ENCODE data around the gene UBA52.
"Not testable (repeated sequence)": the region's sequence is repeated elsewhere in the genome, so short reads cannot be mapped to it uniquely, and the experiment has no call there.

UBA52 gene

GRCh38 chr19:18571564-18572344, at the start of gene UBA52:
TSS of gene UBA52 (plus strand) at chr19:18571857. CDS start at chr19:18573301, 1,444 bp downstream.
- Histone ChIP-seq H3K4me3 (ENCODE audit: low read length in 2 of 2) (peak within 1 kb of the TSS; percentile 86 to 91), H3K36me3 (ENCODE audit: control insufficient read depth in 2 of 2, insufficient read depth in 2 of 2, low read length in 2 of 2) (peaks cover 47 to 48% of the 10 kb centered on the region in 2 donors), H3K4me1 (ENCODE audit: control insufficient read depth in 2 of 2, insufficient read depth in 2 of 2, low read length in 2 of 2) (peaks cover 17 to 20% of the 10 kb centered on the region in 2 donors), H3K27ac (ENCODE audit: low read depth in 2 of 2, low read length in 2 of 2) (peak within 1 kb of the TSS; percentile 90), H3K9ac (ENCODE audit: low read depth in 1 of 2, low read length in 2 of 2) (peak within 1 kb of the TSS; percentile 90 to 99), H3K27me3 (ENCODE audit: control insufficient read depth in 2 of 2, insufficient read depth in 2 of 2, low read length in 2 of 2) (no peaks in the 10 kb centered on the region), H3K9me3 (ENCODE audit: control insufficient read depth in 2 of 2, low read length in 2 of 2) (no peaks in the 10 kb centered on the region)

- Histone ChIP-seq H3K27me3 (ENCODE audit: control insufficient read depth in 2 of 2, insufficient read depth in 2 of 2, low read length in 2 of 2) (no peaks in the 10 kb centered on the region), H3K36me3 (ENCODE audit: control insufficient read depth in 2 of 2, insufficient read depth in 2 of 2, low read length in 2 of 2) (no peaks in the 10 kb centered on the region), H3K4me3 (ENCODE audit: low read length in 2 of 2) (peak overlapping the region; percentile 81 to 99), H3K9ac (ENCODE audit: low read depth in 1 of 2, low read length in 2 of 2) (peak overlapping the region in 1 of 2 donors; percentile 100), H3K27ac (ENCODE audit: low read depth in 2 of 2, low read length in 2 of 2) (peak overlapping the region; percentile 98), H3K4me1 (ENCODE audit: control insufficient read depth in 2 of 2, insufficient read depth in 2 of 2, low read length in 2 of 2) (peaks cover 10 to 11% of the 10 kb centered on the region in 2 donors), H3K9me3 (ENCODE audit: control insufficient read depth in 2 of 2, low read length in 2 of 2) (no peaks in the 10 kb centered on the region)
These were observed 49.4 kb upstream of the UBA52 start for GRCh38 chr19:18522124-18522861.

GRCh38 chr19:18522862-18523440, 48.7 kb upstream of the UBA52 start:
- peaks cover 10 to 11% of the 10 kb centered on the region in 2 donors for H3K4me1 ChIP-seq (ENCODE audit: control insufficient read depth in 2 of 2, insufficient read depth in 2 of 2, low read length in 2 of 2)
- peak overlapping the region in 1 of 2 donors; percentile 62 for H3K9ac ChIP-seq (ENCODE audit: low read depth in 1 of 2, low read length in 2 of 2)
- not testable (repeated sequence) for H3K27me3 ChIP-seq (ENCODE audit: control insufficient read depth in 2 of 2, insufficient read depth in 2 of 2, low read length in 2 of 2); H3K36me3 ChIP-seq (ENCODE audit: control insufficient read depth in 2 of 2, insufficient read depth in 2 of 2, low read length in 2 of 2); H3K9me3 ChIP-seq (ENCODE audit: control insufficient read depth in 2 of 2, low read length in 2 of 2)
- H3K27ac ChIP-seq (ENCODE audit: low read depth in 2 of 2, low read length in 2 of 2) = peak overlapping the region in 1 of 2 donors; percentile 32
- peak overlapping the region in 1 of 2 donors; percentile 56 for H3K4me3 ChIP-seq (ENCODE audit: low read length in 2 of 2)

- peaks cover 8 to 11% of the 10 kb centered on the region in 2 donors for H3K4me1 ChIP-seq (ENCODE audit: control insufficient read depth in 2 of 2, insufficient read depth in 2 of 2, low read length in 2 of 2)
These were observed 47.8 kb upstream of the UBA52 start for GRCh38 chr19:18523841-18524240.

GRCh38 chr19:18526316-18526715, 45.3 kb upstream of the UBA52 start:
- no peaks in the 10 kb centered on the region for H3K9me3 ChIP-seq (ENCODE audit: control insufficient read depth in 2 of 2, low read length in 2 of 2)
- H3K4me1 ChIP-seq (ENCODE audit: control insufficient read depth in 2 of 2, insufficient read depth in 2 of 2, low read length in 2 of 2) = peaks cover 0 to 3% of the 10 kb centered on the region in 2 donors
- H3K27ac ChIP-seq (ENCODE audit: low read depth in 2 of 2, low read length in 2 of 2) = no peak overlapping the region

More at GRCh38 chr19:18523841-18524240, 47.8 kb upstream of the UBA52 start:
- H3K4me3 ChIP-seq (ENCODE audit: low read length in 2 of 2) = no peak overlapping the region
- H3K27me3 ChIP-seq (ENCODE audit: control insufficient read depth in 2 of 2, insufficient read depth in 2 of 2, low read length in 2 of 2) = no peaks in the 10 kb centered on the region
- no peaks in the 10 kb centered on the region for H3K36me3 ChIP-seq (ENCODE audit: control insufficient read depth in 2 of 2, insufficient read depth in 2 of 2, low read length in 2 of 2)
- no peaks in the 10 kb centered on the region for H3K9me3 ChIP-seq (ENCODE audit: control insufficient read depth in 2 of 2, low read length in 2 of 2)
- H3K9ac ChIP-seq (ENCODE audit: low read depth in 1 of 2, low read length in 2 of 2) = no peak overlapping the region
- no peak overlapping the region for H3K27ac ChIP-seq (ENCODE audit: low read depth in 2 of 2, low read length in 2 of 2)

GRCh38 chr19:18529782-18530181, 41.9 kb upstream of the UBA52 start:
- H3K36me3 ChIP-seq (ENCODE audit: control insufficient read depth in 2 of 2, insufficient read depth in 2 of 2, low read length in 2 of 2) = peaks cover 12 to 15% of the 10 kb centered on the region in 2 donors
- no peak overlapping the region for H3K9ac ChIP-seq (ENCODE audit: low read depth in 1 of 2, low read length in 2 of 2)
- H3K27ac ChIP-seq (ENCODE audit: low read depth in 2 of 2, low read length in 2 of 2) = no peak overlapping the region
- no peak overlapping the region for H3K4me3 ChIP-seq (ENCODE audit: low read length in 2 of 2)
- H3K4me1 ChIP-seq (ENCODE audit: control insufficient read depth in 2 of 2, insufficient read depth in 2 of 2, low read length in 2 of 2) = no peaks in the 10 kb centered on the region
- no peaks in the 10 kb centered on the region for H3K27me3 ChIP-seq (ENCODE audit: control insufficient read depth in 2 of 2, insufficient read depth in 2 of 2, low read length in 2 of 2)
- H3K9me3 ChIP-seq (ENCODE audit: control insufficient read depth in 2 of 2, low read length in 2 of 2) = no peaks in the 10 kb centered on the region

More at GRCh38 chr19:18526316-18526715, 45.3 kb upstream of the UBA52 start:
- H3K9ac ChIP-seq (ENCODE audit: low read depth in 1 of 2, low read length in 2 of 2) = no peak overlapping the region
- no peak overlapping the region for H3K4me3 ChIP-seq (ENCODE audit: low read length in 2 of 2)
- no peaks in the 10 kb centered on the region for H3K27me3 ChIP-seq (ENCODE audit: control insufficient read depth in 2 of 2, insufficient read depth in 2 of 2, low read length in 2 of 2)
- no peaks in the 10 kb centered on the region for H3K36me3 ChIP-seq (ENCODE audit: control insufficient read depth in 2 of 2, insufficient read depth in 2 of 2, low read length in 2 of 2)

GRCh38 chr19:18531485-18531884, 40.2 kb upstream of the UBA52 start:
- Histone ChIP-seq H3K9ac (ENCODE audit: low read depth in 1 of 2, low read length in 2 of 2) (no peak overlapping the region), H3K4me1 (ENCODE audit: control insufficient read depth in 2 of 2, insufficient read depth in 2 of 2, low read length in 2 of 2) (no peaks in the 10 kb centered on the region), H3K27me3 (ENCODE audit: control insufficient read depth in 2 of 2, insufficient read depth in 2 of 2, low read length in 2 of 2) (no peaks in the 10 kb centered on the region), H3K9me3 (ENCODE audit: control insufficient read depth in 2 of 2, low read length in 2 of 2) (no peaks in the 10 kb centered on the region), H3K27ac (ENCODE audit: low read depth in 2 of 2, low read length in 2 of 2) (no peak overlapping the region), H3K4me3 (ENCODE audit: low read length in 2 of 2) (no peak overlapping the region), H3K36me3 (ENCODE audit: control insufficient read depth in 2 of 2, insufficient read depth in 2 of 2, low read length in 2 of 2) (peaks cover 12 to 17% of the 10 kb centered on the region in 2 donors)

- Histone ChIP-seq H3K4me1 (ENCODE audit: control insufficient read depth in 2 of 2, insufficient read depth in 2 of 2, low read length in 2 of 2) (no peaks in the 10 kb centered on the region), H3K9me3 (ENCODE audit: control insufficient read depth in 2 of 2, low read length in 2 of 2) (no peaks in the 10 kb centered on the region), H3K36me3 (ENCODE audit: control insufficient read depth in 2 of 2, insufficient read depth in 2 of 2, low read length in 2 of 2) (peaks cover 18 to 23% of the 10 kb centered on the region in 2 donors), H3K9ac (ENCODE audit: low read depth in 1 of 2, low read length in 2 of 2) (no peak overlapping the region), H3K27ac (ENCODE audit: low read depth in 2 of 2, low read length in 2 of 2) (no peak overlapping the region), H3K4me3 (ENCODE audit: low read length in 2 of 2) (no peak overlapping the region), H3K27me3 (ENCODE audit: control insufficient read depth in 2 of 2, insufficient read depth in 2 of 2, low read length in 2 of 2) (no peaks in the 10 kb centered on the region)
These were observed 39.3 kb upstream of the UBA52 start for GRCh38 chr19:18532168-18532890.

- no peak overlapping the region for H3K9ac ChIP-seq (ENCODE audit: low read depth in 1 of 2, low read length in 2 of 2)
- no peak overlapping the region for H3K4me3 ChIP-seq (ENCODE audit: low read length in 2 of 2)
- H3K36me3 ChIP-seq (ENCODE audit: control insufficient read depth in 2 of 2, insufficient read depth in 2 of 2, low read length in 2 of 2) = peaks cover 22 to 29% of the 10 kb centered on the region in 2 donors
- H3K9me3 ChIP-seq (ENCODE audit: control insufficient read depth in 2 of 2, low read length in 2 of 2) = no peaks in the 10 kb centered on the region
- H3K4me1 ChIP-seq (ENCODE audit: control insufficient read depth in 2 of 2, insufficient read depth in 2 of 2, low read length in 2 of 2) = no peaks in the 10 kb centered on the region
- H3K27ac ChIP-seq (ENCODE audit: low read depth in 2 of 2, low read length in 2 of 2) = no peak overlapping the region
- no peaks in the 10 kb centered on the region for H3K27me3 ChIP-seq (ENCODE audit: control insufficient read depth in 2 of 2, insufficient read depth in 2 of 2, low read length in 2 of 2)
These were observed 38.6 kb upstream of the UBA52 start for GRCh38 chr19:18533058-18533457.

Measured in mucosa of rectum (tissue), 2 donors.